ENCODE results near the gene KAT7.

Gene KAT7

DNA sequence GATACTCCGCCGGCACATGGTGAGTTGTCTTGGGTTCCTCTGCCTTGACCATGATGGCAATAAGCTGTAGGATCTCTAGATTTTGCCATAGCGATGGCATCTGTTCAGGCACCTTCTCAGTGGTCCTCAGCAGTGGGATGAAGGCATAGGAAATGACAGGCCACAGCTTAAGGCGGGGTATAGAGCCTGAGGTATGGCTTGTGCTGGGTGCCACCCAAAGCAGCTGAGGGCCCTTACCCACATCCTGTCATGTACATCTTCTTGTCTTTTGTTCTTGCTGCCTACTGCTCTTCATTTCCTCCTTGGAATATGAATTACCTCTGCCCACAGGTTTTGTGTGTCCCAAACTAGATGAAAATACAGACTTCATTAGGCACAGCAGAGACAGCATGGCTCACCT, 29.5 kb downstream of the KAT7 start:
- TF ChIP-seq, protein P1, sequence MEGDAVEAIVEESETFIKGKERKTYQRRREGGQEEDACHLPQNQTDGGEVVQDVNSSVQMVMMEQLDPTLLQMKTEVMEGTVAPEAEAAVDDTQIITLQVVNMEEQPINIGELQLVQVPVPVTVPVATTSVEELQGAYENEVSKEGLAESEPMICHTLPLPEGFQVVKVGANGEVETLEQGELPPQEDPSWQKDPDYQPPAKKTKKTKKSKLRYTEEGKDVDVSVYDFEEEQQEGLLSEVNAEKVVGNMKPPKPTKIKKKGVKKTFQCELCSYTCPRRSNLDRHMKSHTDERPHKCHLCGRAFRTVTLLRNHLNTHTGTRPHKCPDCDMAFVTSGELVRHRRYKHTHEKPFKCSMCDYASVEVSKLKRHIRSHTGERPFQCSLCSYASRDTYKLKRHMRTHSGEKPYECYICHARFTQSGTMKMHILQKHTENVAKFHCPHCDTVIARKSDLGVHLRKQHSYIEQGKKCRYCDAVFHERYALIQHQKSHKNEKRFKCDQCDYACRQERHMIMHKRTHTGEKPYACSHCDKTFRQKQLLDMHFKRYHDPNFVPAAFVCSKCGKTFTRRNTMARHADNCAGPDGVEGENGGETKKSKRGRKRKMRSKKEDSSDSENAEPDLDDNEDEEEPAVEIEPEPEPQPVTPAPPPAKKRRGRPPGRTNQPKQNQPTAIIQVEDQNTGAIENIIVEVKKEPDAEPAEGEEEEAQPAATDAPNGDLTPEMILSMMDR (IDR thresholded peaks at IDR 0.05), result no peak

DNA sequence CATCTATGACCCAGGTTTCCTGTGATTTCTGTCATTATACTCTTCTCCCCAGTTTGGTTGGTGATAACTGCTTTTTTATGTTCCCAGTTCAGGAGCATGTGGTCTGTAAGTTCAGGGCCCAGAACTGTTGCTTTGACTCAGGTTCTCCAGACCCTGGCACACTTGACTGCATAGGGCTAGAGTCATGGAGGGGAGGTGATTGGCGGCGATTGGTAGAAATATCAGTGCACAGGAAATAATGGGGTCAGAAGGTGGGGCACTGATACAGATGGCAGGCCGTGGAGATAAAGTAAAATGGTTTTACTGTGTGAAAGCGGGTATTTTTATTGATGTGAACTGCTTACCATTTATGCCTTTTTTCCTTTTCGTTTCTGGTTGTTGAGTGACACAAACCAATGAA, 30.7 kb downstream of the KAT7 start:
- TF ChIP-seq, protein P1 (IDR thresholded peaks at IDR 0.05), result no peak

GRCh38 chr17:49819651-49820050, 31.2 kb downstream of the KAT7 start:
- TF ChIP-seq, protein P1 (IDR thresholded peaks at IDR 0.05), result no peak

DNA sequence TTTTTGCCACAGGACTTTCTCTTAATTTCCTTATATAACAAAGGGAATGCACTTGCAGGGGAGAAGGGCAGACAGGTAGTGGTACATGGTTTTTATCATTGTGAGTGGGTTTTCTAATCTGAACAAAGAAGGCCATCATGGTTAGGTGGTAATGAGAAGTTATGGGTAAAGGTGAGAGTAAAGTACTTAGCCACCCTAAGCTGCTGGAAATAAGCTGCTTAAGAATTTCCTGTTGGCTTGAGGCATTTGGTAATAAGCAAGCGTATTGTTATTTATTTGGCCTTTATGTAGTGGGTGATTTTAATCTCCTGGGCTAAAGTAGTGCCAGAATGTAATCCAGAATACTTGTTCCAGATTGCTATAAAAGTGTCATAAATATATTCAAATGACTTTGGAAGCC, 32.3 kb downstream of the KAT7 start:
- TF ChIP-seq, protein P1 (IDR thresholded peaks at IDR 0.05), result no peak

- TF ChIP-seq, protein P1 (IDR thresholded peaks at IDR 0.05), result no peak
These were observed 33.0 kb downstream of the KAT7 start for GRCh38 chr17:49821466-49821865.

- TF ChIP-seq, protein P1 (IDR thresholded peaks at IDR 0.05), result no peak
These were observed 33.4 kb downstream of the KAT7 start for GRCh38 chr17:49821916-49822315.

DNA sequence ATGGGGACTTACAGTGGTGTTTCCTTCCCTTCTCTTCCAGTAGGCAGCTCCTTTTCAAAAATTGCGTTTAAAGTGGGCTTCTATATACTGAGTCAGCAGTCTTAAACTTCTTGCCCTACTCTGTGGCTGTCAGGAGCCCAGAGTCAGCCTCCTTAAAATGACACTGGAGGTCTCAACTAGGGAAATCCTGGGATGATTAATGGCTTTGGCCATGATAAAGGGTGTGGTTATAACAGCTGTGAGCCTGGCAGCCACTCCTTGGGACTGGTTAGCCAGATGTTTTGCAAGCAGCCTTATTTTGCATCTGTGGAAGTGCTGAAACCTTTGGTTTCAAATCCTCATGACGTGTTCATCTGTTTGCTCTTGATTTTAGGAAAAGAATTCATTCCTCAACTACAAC, 34.3 kb downstream of the KAT7 start:
- TF ChIP-seq, protein P1 (IDR thresholded peaks at IDR 0.05), result no peak

- TF ChIP-seq, protein P1 (IDR thresholded peaks at IDR 0.05), result no peak
These were observed 35.1 kb downstream of the KAT7 start for GRCh38 chr17:49823614-49824013.

Measured in LNCAP (cell line).